Immature natural killer cell (primary cell): Measurements from ENCODE around the gene CHCHD6. TPM values are rescaled to one million over a fixed set of nuclear protein-coding genes. Genes with fewer than 3 reads are reported as not detected.
A peak's percentile ranks its signal among the peaks of the same experiment; 100 is the strongest.

Experiments used
- DNase-seq, 3 donors: peaks; one replicate each; pipeline ENCODE4 v3.0.0; 2022; ENCODE audit warnings: mixed read lengths in 1 of 3
- H3K27ac Mint-ChIP-seq, 6 donors: one replicate each; pipeline ENCODE4 v1.8.0; 2020; ENCODE audit warnings: mixed read lengths in 6 of 6, mild to moderate bottlenecking in 5 of 6, inconsistent platforms in 4 of 6, moderate library complexity in 3 of 6
- H3K27me3 Mint-ChIP-seq, 3 donors: one replicate each; pipeline ENCODE4 v1.8.0; 2020 to 2021; ENCODE audit warnings: low read depth in 3 of 3, mild to moderate bottlenecking in 3 of 3, mixed read lengths in 3 of 3, moderate library complexity in 3 of 3, inconsistent platforms in 1 of 3
- H3K36me3 Mint-ChIP-seq, 3 donors: one replicate each; pipeline ENCODE4 v1.8.0; 2020; ENCODE audit warnings: mixed read lengths in 3 of 3, inconsistent platforms in 2 of 3, mild to moderate bottlenecking in 2 of 3
- H3K4me1 Mint-ChIP-seq, 2 donors: one replicate each; pipeline ENCODE4 v1.8.0; 2020; ENCODE audit warnings: inconsistent platforms in 2 of 2, mild to moderate bottlenecking in 2 of 2, mixed read lengths in 2 of 2, moderate library complexity in 1 of 2
- H3K4me3 Mint-ChIP-seq, 5 donors: one replicate each; pipeline ENCODE4 v1.8.0; 2020; ENCODE audit warnings: mild to moderate bottlenecking in 5 of 5, mixed read lengths in 5 of 5, inconsistent platforms in 3 of 5, moderate library complexity in 3 of 5
- H3K9me3 Mint-ChIP-seq, 6 donors: one replicate each; pipeline ENCODE4 v1.8.0; 2020; ENCODE audit warnings: mild to moderate bottlenecking in 6 of 6, mixed read lengths in 6 of 6, inconsistent platforms in 4 of 6, moderate library complexity in 3 of 6
- polyA plus RNA-seq, 3 donors: library from polyadenylated mRNA; unstranded; fragments of 300-500 nt; fragmentation: Illumina TruSeq; gene quantifications; one replicate each; pipeline ENCODE4 v1.2.3, GENCODE V29; 2021

Gene CHCHD6
- polyA plus RNA-seq, 3 donors from 2014 or later = 9.7 to 12.9 (median 9.7) TPM

GRCh38 chr3:126982126-126982470 lies 278.1 kb downstream of the CHCHD6 start:
- peaks cover 12% of the 10 kb centered on the region in 2 donors for H3K4me1 Mint-ChIP-seq
- H3K4me3 Mint-ChIP-seq = peak overlapping the region; percentile 78 to 89 (median 87)
- no peaks in the 10 kb centered on the region for H3K9me3 Mint-ChIP-seq
- DNase-seq = no peak
- H3K27me3 Mint-ChIP-seq = peaks cover 13 to 25% (median 13%) of the 10 kb centered on the region in 3 donors
- no peaks in the 10 kb centered on the region for H3K36me3 Mint-ChIP-seq
- H3K27ac Mint-ChIP-seq = peak overlapping the region; percentile 78 to 96 (median 90)

GRCh38 chr3:126982471-126983175 lies 278.6 kb downstream of the CHCHD6 start, which contains the start of gene PLXNA1:
Gene PLXNA1, plus strand, starts transcription at chr3:126983115. Its CDS starts 5,479 bp downstream, at chr3:126988594.
- H3K27me3 Mint-ChIP-seq = peaks cover 13 to 25% (median 13%) of the 10 kb centered on the region in 3 donors
- H3K4me3 Mint-ChIP-seq = peak within 1 kb of the TSS; percentile 78 to 89 (median 87)

GRCh38 chr3:126983276-126983652 lies 279.2 kb downstream of the CHCHD6 start:
- H3K36me3 Mint-ChIP-seq = no peaks in the 10 kb centered on the region
- no peaks in the 10 kb centered on the region for H3K9me3 Mint-ChIP-seq
- no peak overlapping the region for H3K27ac Mint-ChIP-seq
- H3K4me1 Mint-ChIP-seq = peaks cover 12% of the 10 kb centered on the region in 2 donors
- peak; percentile 14 to 28 (median 19) for DNase-seq
- H3K4me3 Mint-ChIP-seq = no peak overlapping the region
- peaks cover 10 to 20% (median 13%) of the 10 kb centered on the region in 3 donors for H3K27me3 Mint-ChIP-seq

More at GRCh38 chr3:126982471-126983175, 278.6 kb downstream of the CHCHD6 start, which contains the start of gene PLXNA1:
- Mint-ChIP-seq H3K4me1 (peaks cover 12% of the 10 kb centered on the region in 2 donors), H3K9me3 (no peaks in the 10 kb centered on the region), H3K27ac (peak within 1 kb of the TSS; percentile 78 to 96 (median 90)), H3K36me3 (no peaks in the 10 kb centered on the region)
- peak; percentile 90 to 94 (median 91) for DNase-seq

GRCh38 chr3:126983653-126984390 lies 279.8 kb downstream of the CHCHD6 start:
- H3K4me3 Mint-ChIP-seq = peak overlapping the region in 1 of 5 donors; percentile 46
- H3K4me1 Mint-ChIP-seq = peaks cover 12% of the 10 kb centered on the region in 2 donors
- H3K27ac Mint-ChIP-seq = no peak overlapping the region
- no peaks in the 10 kb centered on the region for H3K9me3 Mint-ChIP-seq
- peaks cover 9 to 16% (median 11%) of the 10 kb centered on the region in 3 donors for H3K27me3 Mint-ChIP-seq
- H3K36me3 Mint-ChIP-seq = no peaks in the 10 kb centered on the region
- DNase-seq = peak; percentile 5 to 13 (median 12)

- Mint-ChIP-seq H3K4me3 (peak overlapping the region; percentile 27 to 49 (median 48)), H3K27ac (no peak overlapping the region), H3K4me1 (peaks cover 12% of the 10 kb centered on the region in 2 donors), H3K27me3 (peaks cover 8 to 15% (median 11%) of the 10 kb centered on the region in 3 donors), H3K9me3 (no peaks in the 10 kb centered on the region), H3K36me3 (no peaks in the 10 kb centered on the region)
- no peak for DNase-seq
Measured at GRCh38 chr3:126984391-126985131, 280.5 kb downstream of the CHCHD6 start.

GRCh38 chr3:126985132-126985985 lies 281.3 kb downstream of the CHCHD6 start:
- Mint-ChIP-seq H3K36me3 (no peaks in the 10 kb centered on the region), H3K4me3 (peak overlapping the region in 4 of 5 donors; percentile 23 to 50 (median 48))

GRCh38 chr3:126986001-126986400 lies 282.0 kb downstream of the CHCHD6 start:
- Mint-ChIP-seq H3K27ac (no peak overlapping the region), H3K36me3 (no peaks in the 10 kb centered on the region)

More at GRCh38 chr3:126985132-126985985, 281.3 kb downstream of the CHCHD6 start:
- H3K27me3 Mint-ChIP-seq = peaks cover 5 to 11% (median 11%) of the 10 kb centered on the region in 3 donors
- DNase-seq = no peak
- H3K4me1 Mint-ChIP-seq = peaks cover 12% of the 10 kb centered on the region in 2 donors
- H3K9me3 Mint-ChIP-seq = no peaks in the 10 kb centered on the region
- peak overlapping the region in 1 of 6 donors; percentile 35 for H3K27ac Mint-ChIP-seq

GRCh38 chr3:126987129-126987528 lies 283.1 kb downstream of the CHCHD6 start:
- no peak for DNase-seq
- Mint-ChIP-seq H3K36me3 (no peaks in the 10 kb centered on the region), H3K27ac (no peak overlapping the region), H3K27me3 (peaks cover 2 to 7% (median 4%) of the 10 kb centered on the region in 3 donors), H3K9me3 (no peaks in the 10 kb centered on the region), H3K4me1 (peaks cover 3 to 4% of the 10 kb centered on the region in 2 donors), H3K4me3 (no peak overlapping the region)

More at GRCh38 chr3:126986001-126986400, 282.0 kb downstream of the CHCHD6 start:
- Mint-ChIP-seq H3K4me1 (peaks cover 12% of the 10 kb centered on the region in 2 donors), H3K4me3 (no peak overlapping the region), H3K27me3 (peaks cover 2 to 11% (median 9%) of the 10 kb centered on the region in 3 donors), H3K9me3 (no peaks in the 10 kb centered on the region)
- no peak for DNase-seq

- Mint-ChIP-seq H3K4me1 (peaks cover 0 to 1% of the 10 kb centered on the region in 2 donors), H3K27me3 (peaks cover 2 to 3% (median 2%) of the 10 kb centered on the region in 3 donors), H3K9me3 (no peaks in the 10 kb centered on the region), H3K27ac (no peak overlapping the region), H3K36me3 (no peaks in the 10 kb centered on the region), H3K4me3 (no peak overlapping the region)
- no peak for DNase-seq
Measured at GRCh38 chr3:126987596-126987995, 283.6 kb downstream of the CHCHD6 start.

- no peaks in the 10 kb centered on the region for H3K9me3 Mint-ChIP-seq
- no peak overlapping the region for H3K4me3 Mint-ChIP-seq
- H3K27ac Mint-ChIP-seq = no peak overlapping the region
- peaks cover 0 to 1% of the 10 kb centered on the region in 2 donors for H3K4me1 Mint-ChIP-seq
- no peak for DNase-seq
- peaks cover 1 to 2% (median 2%) of the 10 kb centered on the region in 3 donors for H3K27me3 Mint-ChIP-seq
- H3K36me3 Mint-ChIP-seq = no peaks in the 10 kb centered on the region
Measured at GRCh38 chr3:126988451-126989021, 284.5 kb downstream of the CHCHD6 start.

GRCh38 chr3:126989316-126990023 lies 285.4 kb downstream of the CHCHD6 start:
- no peak overlapping the region for H3K27ac Mint-ChIP-seq
- H3K36me3 Mint-ChIP-seq = no peaks in the 10 kb centered on the region
- H3K9me3 Mint-ChIP-seq = no peaks in the 10 kb centered on the region
- H3K4me3 Mint-ChIP-seq = no peak overlapping the region
- H3K4me1 Mint-ChIP-seq = no peaks in the 10 kb centered on the region
- peaks cover 1 to 2% (median 2%) of the 10 kb centered on the region in 3 donors for H3K27me3 Mint-ChIP-seq
- no peak for DNase-seq
